Kidney tubule cell (primary cell): ENCODE data around the gene CA11.
A peak's percentile ranks its signal among the peaks of the same experiment; 100 is the strongest.
"Not testable (repeated sequence)": the region's sequence is repeated elsewhere in the genome, so short reads cannot be mapped to it uniquely, and the experiment has no call there.

Experiments used
- DNase-seq: peaks from one replicate; pipeline ENCODE4 v3.0.0-alpha.2; 2018; ENCODE audit warnings: low spot score

Gene CA11

GRCh38 chr19:48646001-48646721, at the start of gene CA11:
Gene CA11, minus strand, starts transcription at chr19:48646187. Its CDS starts 555 bp downstream, at chr19:48645632.
- DNase-seq = peak; percentile 82

DNA sequence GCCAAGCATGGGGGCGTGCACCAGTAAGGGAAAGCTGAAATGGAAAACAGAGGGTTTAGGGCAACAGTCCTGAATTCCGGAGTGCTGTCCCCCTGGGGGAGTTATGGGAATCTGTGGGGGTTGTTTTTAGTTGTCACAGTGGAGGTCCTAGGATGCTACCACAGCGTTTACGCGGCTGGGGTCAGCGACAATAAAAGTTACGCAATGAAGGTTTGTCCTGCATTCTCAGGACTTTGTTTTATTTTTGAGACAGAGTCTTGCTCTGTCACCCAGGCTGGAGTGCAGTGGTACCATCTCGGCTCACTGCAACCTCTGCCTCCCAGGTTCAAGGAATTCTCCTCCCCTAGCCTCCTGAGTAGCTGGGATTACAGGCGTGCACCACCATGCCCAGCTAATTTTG, 47.6 kb upstream of the CA11 start:
- not testable (repeated sequence) for DNase-seq

DNA sequence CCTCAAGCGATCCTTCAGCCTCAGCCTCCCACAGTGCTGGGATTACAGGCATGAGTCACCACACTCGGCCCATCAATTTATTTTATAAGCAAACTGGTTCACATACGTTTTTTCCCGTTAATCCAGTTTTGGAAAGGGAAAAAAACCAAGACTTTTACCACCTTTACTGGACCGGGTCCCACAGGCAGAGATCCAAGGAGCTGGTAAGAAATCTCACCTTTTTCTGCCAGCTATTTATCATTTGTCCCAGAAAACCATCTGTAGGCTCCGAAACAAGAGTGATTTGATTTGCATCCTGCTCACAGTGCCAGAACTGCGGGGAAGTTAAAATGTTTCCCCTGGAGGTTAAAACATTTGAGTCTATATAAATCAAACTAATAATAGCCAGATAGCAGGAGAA, 43.5 kb upstream of the CA11 start:
- DNase-seq = no peak

DNA sequence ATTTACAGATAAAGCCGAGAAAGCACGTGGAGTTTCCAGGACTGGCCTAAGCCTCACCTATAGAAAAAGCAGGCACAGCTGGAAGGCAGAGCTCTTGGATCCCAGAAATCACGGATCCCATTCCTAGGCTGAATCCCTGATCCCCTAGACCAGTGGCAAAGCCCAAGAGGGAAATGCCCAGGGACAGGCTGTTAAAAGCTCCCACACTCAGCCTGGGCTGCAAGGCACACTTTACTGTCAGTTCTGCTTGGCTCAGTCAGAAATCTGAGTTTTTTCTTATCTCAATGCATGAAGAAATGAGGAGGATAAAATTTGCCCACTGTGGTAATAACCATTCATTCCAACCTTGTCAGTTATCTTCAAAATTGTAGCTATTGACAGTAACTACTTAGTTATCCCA, 41.8 kb upstream of the CA11 start:
- no peak for DNase-seq

DNA sequence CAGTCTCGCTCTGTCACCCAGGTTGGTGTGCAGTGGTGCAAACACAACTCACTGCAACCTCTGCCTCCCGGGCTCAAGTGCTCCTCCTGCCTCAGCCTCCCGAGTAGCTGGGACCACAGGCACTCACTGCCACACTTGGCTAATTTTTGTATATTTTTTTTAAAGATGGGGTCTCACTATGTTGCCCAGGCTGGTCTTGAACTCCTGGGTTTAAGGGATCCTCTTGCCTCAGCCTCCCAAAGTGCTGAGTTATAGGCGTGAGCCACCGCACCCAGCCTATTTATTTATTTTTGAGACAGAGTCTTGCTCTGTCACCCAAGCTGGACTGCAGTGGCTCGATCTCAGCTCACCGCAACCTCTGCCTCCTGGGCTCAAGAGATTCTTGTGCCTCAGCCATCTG, 40.6 kb upstream of the CA11 start:
- DNase-seq = not testable (repeated sequence)

- no peak for DNase-seq
These were observed 40.1 kb upstream of the CA11 start for GRCh38 chr19:48686088-48686487.

- DNase-seq = peak; percentile 56
These were observed 39.6 kb upstream of the CA11 start for GRCh38 chr19:48685583-48685982.

DNA sequence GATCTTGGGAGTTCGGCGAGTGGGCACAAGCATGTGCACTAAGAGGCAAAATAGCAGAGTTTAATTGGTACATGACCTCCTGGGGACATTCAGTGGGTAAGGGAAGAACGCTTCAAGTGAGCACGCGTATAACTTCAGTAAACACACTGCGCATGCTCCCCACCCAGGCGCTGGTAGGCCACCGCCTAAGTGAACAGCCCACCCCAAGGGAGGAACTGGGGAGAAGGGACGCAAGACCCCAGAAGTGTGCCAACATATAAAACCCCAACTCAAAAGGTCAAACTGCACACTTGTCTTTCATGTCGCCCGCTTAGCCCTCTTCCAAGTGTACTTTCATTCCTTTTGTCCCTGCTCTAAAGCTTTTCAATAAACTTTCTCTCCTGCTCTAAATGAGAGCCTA, 37.4 kb upstream of the CA11 start:
- no peak for DNase-seq

DNA sequence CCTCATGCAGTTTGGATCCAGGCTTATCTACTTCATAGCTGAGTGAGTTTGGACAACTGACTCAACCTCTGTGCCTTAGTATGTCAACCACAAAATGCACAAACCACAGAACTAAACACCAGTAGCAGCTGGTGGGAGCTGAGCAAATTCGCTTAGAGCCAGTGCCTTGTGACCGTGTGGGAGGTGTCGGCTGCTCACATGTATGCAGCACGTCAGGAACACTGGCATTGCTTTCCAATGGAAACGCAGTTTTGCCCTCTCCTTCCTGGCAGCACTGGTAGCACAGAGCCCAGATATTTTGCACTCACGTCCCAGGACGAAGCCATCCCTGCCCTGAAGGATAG, 35.1 kb upstream of the CA11 start:
- peak; percentile 74 for DNase-seq

GRCh38 chr19:48680436-48681126, 34.6 kb upstream of the CA11 start:
- DNase-seq = no peak

- not testable (repeated sequence) for DNase-seq
These were observed 34.0 kb upstream of the CA11 start for GRCh38 chr19:48680006-48680405.

GRCh38 chr19:48678201-48678600, 32.2 kb upstream of the CA11 start:
- no peak for DNase-seq

DNA sequence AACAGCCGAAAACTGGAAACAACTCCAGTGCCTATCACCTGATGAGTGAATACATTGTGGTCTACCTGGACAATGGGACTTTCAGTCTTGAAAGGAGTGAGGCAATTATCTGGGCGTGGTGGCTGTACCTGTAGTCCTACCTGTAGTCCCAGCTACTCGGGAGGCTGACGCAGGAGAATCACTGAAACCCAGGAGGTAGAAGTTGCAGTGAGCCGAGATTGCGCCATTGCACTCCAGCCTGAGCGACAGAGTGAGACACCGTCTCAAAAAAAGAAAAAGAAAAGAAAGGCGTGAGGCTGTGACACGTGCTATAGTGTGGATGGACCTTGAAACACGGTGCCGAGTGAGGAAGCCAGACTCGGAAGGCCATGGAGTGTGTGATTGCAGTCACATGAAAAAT, 30.9 kb upstream of the CA11 start:
- no peak for DNase-seq

- no peak for DNase-seq
These were observed 30.5 kb upstream of the CA11 start for GRCh38 chr19:48676487-48676886.

DNA sequence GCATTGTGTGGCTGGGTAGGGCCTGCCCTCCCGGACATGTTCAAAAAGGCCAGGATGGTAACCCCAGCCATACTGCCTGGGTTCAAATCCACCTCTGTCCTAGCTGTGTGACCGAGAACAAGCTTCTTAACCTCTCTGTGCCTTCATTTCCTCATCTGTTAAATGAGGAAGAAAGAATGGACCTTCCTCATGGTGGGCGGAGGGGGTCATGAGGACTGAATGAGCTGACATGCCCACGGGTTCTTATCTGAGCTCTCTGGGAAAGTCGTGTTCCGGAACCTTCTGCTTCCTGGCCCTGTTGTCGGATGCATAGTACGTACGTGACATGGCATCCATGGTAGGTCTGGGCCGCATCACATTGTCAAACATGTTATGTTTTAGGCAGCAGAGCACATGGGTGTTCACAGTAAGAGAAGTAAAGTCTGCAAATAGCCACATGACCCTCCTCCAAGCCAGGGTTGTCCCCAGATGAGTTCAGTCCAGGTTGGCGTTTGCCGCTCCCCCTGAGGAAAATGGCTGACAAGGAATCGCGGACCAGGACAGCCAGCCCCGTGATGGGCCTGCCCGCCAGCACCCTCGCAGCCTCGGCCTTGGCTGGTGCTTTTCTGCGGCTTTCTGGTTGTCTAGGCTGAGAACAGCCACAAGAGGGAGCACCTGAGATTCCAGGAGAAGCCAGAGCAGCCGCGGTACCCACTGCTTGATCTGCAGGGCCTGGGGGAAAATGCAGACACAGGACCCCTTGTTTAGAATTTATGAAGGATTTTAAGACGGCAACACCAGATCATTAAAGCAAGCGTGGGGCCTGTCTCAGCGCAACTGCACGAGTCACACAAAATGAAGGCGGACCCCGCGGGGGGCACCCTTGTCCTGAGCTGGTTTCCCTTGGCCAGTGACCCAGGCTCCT, 29.2 kb upstream of the CA11 start:
- DNase-seq = peak; percentile 78

DNA sequence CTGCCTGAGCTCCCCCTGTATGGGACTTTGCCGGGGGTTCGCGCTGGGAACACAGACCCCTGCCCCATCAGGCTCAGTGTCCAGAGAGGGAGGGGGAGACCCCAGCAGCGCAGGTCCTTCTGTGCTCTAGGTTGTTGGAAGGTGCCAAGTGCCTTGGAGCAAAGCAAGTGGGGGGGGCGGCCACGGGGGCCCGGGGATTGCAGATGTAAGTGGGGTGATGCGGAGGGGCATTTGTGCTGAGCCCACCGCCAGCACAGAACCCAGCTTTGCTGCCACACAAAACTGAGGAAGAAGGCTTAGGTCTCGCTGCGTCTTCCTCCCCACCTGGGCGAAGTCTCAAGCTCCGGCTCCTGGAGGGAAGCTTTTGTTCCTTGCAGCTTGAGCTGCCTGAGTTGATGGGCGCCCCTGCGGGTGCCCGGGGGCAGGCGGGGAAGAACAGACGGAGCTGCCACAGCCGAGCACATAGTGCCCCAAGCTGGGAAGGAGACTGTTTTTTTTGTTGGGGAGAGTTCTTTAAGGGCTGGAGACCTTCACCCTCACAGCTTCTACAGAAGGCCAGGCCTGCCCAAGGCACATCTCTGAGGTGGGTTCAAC, 28.3 kb upstream of the CA11 start:
- no peak for DNase-seq

DNA sequence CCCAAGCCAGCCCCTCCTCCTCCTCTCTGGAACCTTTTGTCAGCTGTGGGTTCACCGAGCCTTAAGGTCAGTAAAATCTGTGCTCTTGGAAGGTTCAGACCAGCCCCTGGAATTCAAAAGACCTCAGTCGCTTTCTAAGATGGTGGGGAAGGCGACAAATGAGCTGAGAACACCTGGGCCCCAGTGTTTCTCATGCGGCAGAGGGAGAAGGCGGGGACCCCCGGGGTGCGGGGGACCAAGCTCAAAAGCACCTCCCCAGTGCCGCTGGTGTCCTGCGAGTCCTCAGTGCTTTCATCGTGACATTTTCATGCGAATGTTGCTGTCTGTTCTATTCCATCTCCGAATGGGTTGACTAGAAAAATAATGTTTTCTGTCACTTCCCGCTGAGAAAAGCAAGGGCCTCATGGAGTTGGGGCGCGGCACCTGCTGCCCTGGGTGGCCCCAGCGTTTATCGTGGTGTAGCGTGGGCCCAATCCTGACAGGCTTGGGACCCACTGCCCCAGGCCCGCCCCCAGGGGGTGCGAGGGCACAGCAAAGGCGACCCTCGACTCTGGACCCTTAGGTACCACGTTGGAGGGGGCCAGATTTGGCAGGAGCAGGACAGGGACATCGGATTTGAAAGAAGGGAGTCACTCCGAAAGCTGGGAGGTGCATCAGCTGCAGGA, 27.6 kb upstream of the CA11 start:
- no peak for DNase-seq

GRCh38 chr19:48672994-48673393, 27.0 kb upstream of the CA11 start, which contains the start of gene NTN5:
Gene NTN5, minus strand, starts transcription at chr19:48673017. Its CDS starts 2,031 bp downstream, at chr19:48670986.
- DNase-seq = no peak

DNA sequence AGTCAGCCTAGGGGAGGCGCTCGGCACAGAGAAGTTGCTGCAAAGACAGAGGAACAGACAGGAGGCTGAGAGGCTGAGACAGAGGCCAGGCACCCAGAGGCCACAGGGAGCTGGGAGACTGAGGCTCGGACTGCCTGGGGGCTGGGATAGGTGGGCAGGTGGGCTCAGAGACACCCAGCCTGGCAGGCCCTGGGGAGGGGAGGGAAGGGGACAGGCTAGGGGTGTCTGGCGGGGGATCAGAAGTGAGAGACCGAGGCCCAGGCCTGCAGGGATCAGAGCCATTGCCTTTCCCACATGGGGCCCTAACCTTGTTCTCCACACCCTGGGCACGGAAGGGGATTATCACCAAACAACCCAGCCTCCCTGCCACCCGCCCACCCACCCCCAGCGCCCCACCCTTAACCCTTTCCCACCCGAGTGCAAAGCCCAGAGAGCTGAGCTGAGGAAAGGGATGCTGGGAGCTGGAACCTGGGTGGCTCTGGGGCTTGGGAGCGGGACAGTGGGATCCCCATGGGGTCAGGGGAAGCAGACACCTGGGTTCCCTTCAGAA, 25.5 kb upstream of the CA11 start:
- DNase-seq = no peak

DNA sequence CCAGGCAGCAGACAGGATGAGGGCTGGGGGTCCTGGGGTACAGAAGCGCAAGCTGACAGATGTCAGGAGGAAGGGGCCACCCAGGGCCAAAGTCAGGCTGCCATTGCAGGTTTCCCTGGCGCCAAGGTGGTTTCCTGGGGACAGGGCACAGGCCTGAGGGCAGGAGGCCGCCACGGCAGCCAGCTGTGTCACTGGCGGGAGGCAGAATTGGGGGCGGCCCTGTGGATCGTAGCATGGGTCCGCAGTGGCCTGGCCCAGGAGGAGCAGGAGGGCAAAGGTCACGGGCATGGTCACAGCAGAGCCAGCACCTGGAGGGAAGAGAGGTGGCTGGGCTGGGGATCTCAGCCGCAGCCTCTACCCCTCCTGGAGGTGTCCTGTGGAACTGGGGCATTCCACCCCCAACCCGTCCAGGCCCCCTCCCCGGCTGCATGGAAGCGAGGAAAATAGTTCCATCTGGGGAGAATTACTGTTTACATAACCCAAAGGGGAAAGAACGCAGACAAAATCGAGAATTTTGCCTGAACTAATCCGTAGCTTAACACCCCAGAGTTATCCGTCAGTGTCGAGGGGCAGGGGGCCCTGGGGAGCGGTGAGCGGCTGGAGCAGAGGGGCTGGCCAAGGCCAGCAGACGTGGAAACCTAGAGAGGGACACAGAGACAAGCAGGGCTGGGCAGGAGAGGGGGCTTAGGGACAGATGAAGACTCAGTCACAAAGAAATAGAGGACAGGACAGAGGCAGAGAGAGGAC, 24.9 kb upstream of the CA11 start:
- DNase-seq = no peak
